GM19324 (cell line): ENCODE data around the gene CNIH3.

Source experiments
- ATAC-seq: cut with Tn5 transposase; IDR thresholded peaks from one replicate; pipeline ENCODE4 v1.9.1; 2021; ENCODE audit warnings: mild to moderate bottlenecking, moderate library complexity; ENCODE audit not compliant: unreplicated experiment, low FRiP score

The CNIH3 gene

GRCh38 chr1:224766266-224766665 is 150.1 kb downstream of the CNIH3 start:
- no peak for ATAC-seq

- no peak for ATAC-seq
Measured at GRCh38 chr1:224767031-224767430, 150.9 kb downstream of the CNIH3 start.

GRCh38 chr1:224767676-224768075 is 151.6 kb downstream of the CNIH3 start:
- ATAC-seq, result no peak

- ATAC-seq, result no peak
Measured at GRCh38 chr1:224768971-224769370, 152.9 kb downstream of the CNIH3 start.

GRCh38 chr1:224769452-224770335 is 153.6 kb downstream of the CNIH3 start:
- ATAC-seq, result no peak

GRCh38 chr1:224770336-224770693 is 154.2 kb downstream of the CNIH3 start:
- ATAC-seq, result no peak

GRCh38 chr1:224773646-224774045 is 157.5 kb downstream of the CNIH3 start:
- no peak for ATAC-seq

- peak; percentile 54 for ATAC-seq
Measured at GRCh38 chr1:224774378-224774777, 158.3 kb downstream of the CNIH3 start.

- ATAC-seq, result no peak
Measured at GRCh38 chr1:224777180-224777579, 161.1 kb downstream of the CNIH3 start.

- no peak for ATAC-seq
Measured at GRCh38 chr1:224779536-224779935, 163.4 kb downstream of the CNIH3 start.

- no peak for ATAC-seq
Measured at GRCh38 chr1:224780736-224781135, 164.6 kb downstream of the CNIH3 start.

- no peak for ATAC-seq
Measured at GRCh38 chr1:224781800-224782199, 165.7 kb downstream of the CNIH3 start.

GRCh38 chr1:224782281-224783000 is 166.3 kb downstream of the CNIH3 start:
- ATAC-seq, result no peak

GRCh38 chr1:224783006-224783651 is 167.0 kb downstream of the CNIH3 start:
- peak; percentile 64 for ATAC-seq

GRCh38 chr1:224784265-224785039 is 168.3 kb downstream of the CNIH3 start:
- no peak for ATAC-seq

- ATAC-seq, result no peak
Measured at GRCh38 chr1:224785040-224785328, 168.9 kb downstream of the CNIH3 start.

- no peak for ATAC-seq
Measured at GRCh38 chr1:224785622-224786021, 169.5 kb downstream of the CNIH3 start.

GRCh38 chr1:224786533-224787250 is 170.6 kb downstream of the CNIH3 start:
- ATAC-seq, result no peak

- ATAC-seq, result no peak
Measured at GRCh38 chr1:224789311-224789710, 173.2 kb downstream of the CNIH3 start.
